RKO (cell line): ENCODE results near the gene LMAN1.

Source experiments
- DNase-seq: peaks from one replicate; pipeline ENCODE4 v3.0.0-alpha.2; 2016; ENCODE audit warnings: low spot score

Gene LMAN1

GRCh38 chr18:59360381-59360780 is 1.3 kb upstream of the LMAN1 start:
- DNase-seq, result no peak

GRCh38 chr18:59359576-59359952 is 499 bp upstream of the LMAN1 start:
- no peak for DNase-seq

- DNase-seq, result peak; percentile 43
Observed at GRCh38 chr18:59358414-59358711, 702 bp downstream of the LMAN1 start.

GRCh38 chr18:59357928-59358327 is 1.1 kb downstream of the LMAN1 start:
- DNase-seq, result peak; percentile 92

GRCh38 chr18:59354731-59355130 is 4.3 kb downstream of the LMAN1 start:
- DNase-seq, result peak; percentile 57

GRCh38 chr18:59353079-59353680 is 5.9 kb downstream of the LMAN1 start:
- no peak for DNase-seq

- no peak for DNase-seq
Observed at GRCh38 chr18:59352250-59352855, 6.7 kb downstream of the LMAN1 start.

- no peak for DNase-seq
Observed at GRCh38 chr18:59345556-59345955, 13.5 kb downstream of the LMAN1 start.

GRCh38 chr18:59344996-59345395 is 14.1 kb downstream of the LMAN1 start:
- no peak for DNase-seq

- DNase-seq, result no peak
Observed at GRCh38 chr18:59343926-59344325, 15.1 kb downstream of the LMAN1 start.

GRCh38 chr18:59340817-59341216 is 18.2 kb downstream of the LMAN1 start:
- DNase-seq, result no peak

GRCh38 chr18:59340312-59340711 is 18.8 kb downstream of the LMAN1 start:
- no peak for DNase-seq

- no peak for DNase-seq
Observed at GRCh38 chr18:59332986-59333385, 26.1 kb downstream of the LMAN1 start.

- no peak for DNase-seq
Observed at GRCh38 chr18:59328683-59329082, 30.4 kb downstream of the LMAN1 start.

GRCh38 chr18:59325965-59326364 is 33.1 kb downstream of the LMAN1 start:
- no peak for DNase-seq

- no peak for DNase-seq
Observed at GRCh38 chr18:59324623-59324971, 34.5 kb downstream of the LMAN1 start.

- DNase-seq, result no peak
Observed at GRCh38 chr18:59323931-59324622, 35.0 kb downstream of the LMAN1 start.

GRCh38 chr18:59318460-59319050 is 40.5 kb downstream of the LMAN1 start, which contains the start of gene CPLX4:
TSS of gene CPLX4 (minus strand) at chr18:59318649. CDS start at chr18:59318462, 187 bp downstream.
- no peak for DNase-seq

GRCh38 chr18:59311631-59312030 is 47.4 kb downstream of the LMAN1 start:
- peak; percentile 36 for DNase-seq

GRCh38 chr18:59308938-59309260 is 50.2 kb downstream of the LMAN1 start:
- DNase-seq, result no peak

- DNase-seq, result peak; percentile 15
Observed at GRCh38 chr18:59308248-59308937, 50.7 kb downstream of the LMAN1 start.

- DNase-seq, result no peak
Observed at GRCh38 chr18:59306640-59307039, 52.4 kb downstream of the LMAN1 start.

GRCh38 chr18:59305295-59305694 is 53.8 kb downstream of the LMAN1 start:
- DNase-seq, result no peak
